HEK293 (cell line): ENCODE results near the gene F10.

ENCODE experiments used
- CTCF ChIA-PET: fragments of 350-600 bp; formaldehyde crosslinking; extraction: SDS; loops from one replicate; lab custom pipeline; 2021; ENCODE audit warnings: antibody characterized with exemption; lab: Yijun Ruan, JAX
- POLR2A ChIA-PET: fragments of 300-600 bp; formaldehyde crosslinking; extraction: SDS; loops from one replicate; lab custom pipeline; 2020; ENCODE audit warnings: antibody characterized with exemption, inconsistent platforms; lab: Yijun Ruan, JAX
- H3K27ac ChIP-seq: fragments of 200-500 bp; sonication (Bioruptor generic); 2 replicates; pipeline ENCODE4 v1.5.1; 2014; ENCODE audit warnings: low read depth, low read length, control low read depth, inconsistent platforms; ENCODE audit errors: extremely low read depth
- H3K36me3 ChIP-seq, 2 experiments: fragments of 200-500 bp in 1 of 2; sonication (Bioruptor generic) in 1 of 2; 1 replicate in 1 of 2; 2 replicates in 1 of 2; pipeline ENCODE4 v1.5.1; 2014 to 2017; ENCODE audit warnings: inconsistent platforms in 2 of 2, low read length in 2 of 2; ENCODE audit not compliant: control insufficient read depth in 2 of 2, insufficient read depth in 1 of 2
- H3K4me1 ChIP-seq: fragments of 200-500 bp; sonication (Bioruptor generic); 2 replicates; pipeline ENCODE4 v1.5.1; 2014; ENCODE audit warnings: mild to moderate bottlenecking, low read length, inconsistent platforms; ENCODE audit not compliant: control insufficient read depth, insufficient read depth
- H3K4me3 ChIP-seq: 2 replicates; pipeline ENCODE4 v1.5.1; 2011; ENCODE audit warnings: low read depth, mild to moderate bottlenecking, control low read depth, low read length, moderate library complexity
- H3K9me3 ChIP-seq: fragments of 200-500 bp; sonication (Bioruptor generic); 2 replicates; pipeline ENCODE4 v1.5.1; 2014; ENCODE audit warnings: low read depth, low read length, inconsistent platforms; ENCODE audit not compliant: control insufficient read depth, insufficient read depth
- PRDM4 ChIP-seq: fragments of 450-650 bp; formaldehyde crosslinking; IDR thresholded peaks from 2 replicates; pipeline ENCODE4 v1.5.1; 2017; ENCODE audit warnings: missing biosample characterization, missing genetic modification characterization
- SCRT1 ChIP-seq: fragments of 450-650 bp; formaldehyde crosslinking; IDR thresholded peaks from 2 replicates; pipeline ENCODE4 v1.5.1; 2016; ENCODE audit warnings: missing biosample characterization, missing genetic modification characterization, borderline replicate concordance
- SP2 ChIP-seq: fragments of 450-650 bp; formaldehyde crosslinking; IDR thresholded peaks from 2 replicates; pipeline ENCODE4 v1.5.1; 2016; ENCODE audit warnings: missing biosample characterization, missing genetic modification characterization
- ZBTB21 ChIP-seq: fragments of 450-650 bp; formaldehyde crosslinking; IDR thresholded peaks from 2 replicates; pipeline ENCODE4 v1.5.1; 2017; ENCODE audit warnings: missing biosample characterization, missing genetic modification characterization
- ZNF112 ChIP-seq: fragments of 450-650 bp; formaldehyde crosslinking; IDR thresholded peaks from 2 replicates; pipeline ENCODE4 v1.5.0; 2017; ENCODE audit warnings: missing biosample characterization, missing genetic modification characterization
- ZNF132 ChIP-seq: fragments of 450-650 bp; formaldehyde crosslinking; IDR thresholded peaks from 2 replicates; pipeline ENCODE4 v1.5.1; 2017; ENCODE audit warnings: missing biosample characterization, missing genetic modification characterization, borderline replicate concordance
- ZNF138 ChIP-seq: fragments of 450-650 bp; formaldehyde crosslinking; IDR thresholded peaks from 2 replicates; pipeline ENCODE4 v1.5.1; 2016; ENCODE audit warnings: missing biosample characterization, missing genetic modification characterization, borderline replicate concordance
- ZNF146 ChIP-seq: fragments of 450-650 bp; formaldehyde crosslinking; IDR thresholded peaks from 2 replicates; pipeline ENCODE4 v1.5.1; 2016; ENCODE audit warnings: missing biosample characterization, missing genetic modification characterization
- ZNF18 ChIP-seq: fragments of 450-650 bp; formaldehyde crosslinking; IDR thresholded peaks from 2 replicates; pipeline ENCODE4 v1.5.1; 2016; ENCODE audit warnings: missing biosample characterization, missing genetic modification characterization
- ZNF2 ChIP-seq: fragments of 450-650 bp; formaldehyde crosslinking; IDR thresholded peaks from 2 replicates; pipeline ENCODE4 v1.5.1; 2016; ENCODE audit warnings: missing biosample characterization, missing genetic modification characterization
- ZNF324 ChIP-seq: fragments of 450-650 bp; formaldehyde crosslinking; IDR thresholded peaks from 2 replicates; pipeline ENCODE4 v1.5.1; 2016; ENCODE audit warnings: missing biosample characterization, missing genetic modification characterization
- ZNF510 ChIP-seq: fragments of 450-650 bp; formaldehyde crosslinking; IDR thresholded peaks from 2 replicates; pipeline ENCODE4 v1.5.1; 2018; ENCODE audit warnings: mild to moderate bottlenecking, missing genetic modification characterization, missing biosample characterization; ENCODE audit not compliant: insufficient replicate concordance
- ZNF585B ChIP-seq: fragments of 450-650 bp; formaldehyde crosslinking; IDR thresholded peaks from 2 replicates; pipeline ENCODE4 v1.5.1; 2016; ENCODE audit warnings: missing biosample characterization, missing genetic modification characterization
- ZNF626 ChIP-seq: fragments of 450-650 bp; sonication (Bioruptor Pico); formaldehyde crosslinking; IDR thresholded peaks from 2 replicates; pipeline ENCODE4 v1.5.1; 2018; ENCODE audit warnings: missing biosample characterization, missing genetic modification characterization, inconsistent platforms
- ZNF704 ChIP-seq: fragments of 450-650 bp; formaldehyde crosslinking; IDR thresholded peaks from 2 replicates; pipeline ENCODE4 v1.5.1; 2016; ENCODE audit warnings: missing biosample characterization, missing genetic modification characterization
- ZSCAN4 ChIP-seq: fragments of 450-650 bp; formaldehyde crosslinking; IDR thresholded peaks from 2 replicates; pipeline ENCODE4 v1.5.1; 2017; ENCODE audit warnings: missing biosample characterization, missing genetic modification characterization
- TF ChIP-seq, protein P1 (sequence below): fragments of 450-650 bp; formaldehyde crosslinking; IDR thresholded peaks from 2 replicates; pipeline ENCODE4 v1.5.1; 2017; ENCODE audit warnings: missing biosample characterization, missing genetic modification characterization
- TF ChIP-seq, protein P2 (sequence below): fragments of 450-650 bp; formaldehyde crosslinking; IDR thresholded peaks from 2 replicates; pipeline ENCODE4 v1.5.1; 2016; ENCODE audit warnings: missing biosample characterization, missing genetic modification characterization

The F10 gene

GRCh38 chr13:113096052-113096744 lies 26.4 kb upstream of the F10 start:
- no peak overlapping the region for H3K4me3 ChIP-seq
- no peaks in the 10 kb centered on the region for H3K4me1 ChIP-seq
- POLR2A ChIA-PET: no interaction called here
- TF ChIP-seq, protein P1, sequence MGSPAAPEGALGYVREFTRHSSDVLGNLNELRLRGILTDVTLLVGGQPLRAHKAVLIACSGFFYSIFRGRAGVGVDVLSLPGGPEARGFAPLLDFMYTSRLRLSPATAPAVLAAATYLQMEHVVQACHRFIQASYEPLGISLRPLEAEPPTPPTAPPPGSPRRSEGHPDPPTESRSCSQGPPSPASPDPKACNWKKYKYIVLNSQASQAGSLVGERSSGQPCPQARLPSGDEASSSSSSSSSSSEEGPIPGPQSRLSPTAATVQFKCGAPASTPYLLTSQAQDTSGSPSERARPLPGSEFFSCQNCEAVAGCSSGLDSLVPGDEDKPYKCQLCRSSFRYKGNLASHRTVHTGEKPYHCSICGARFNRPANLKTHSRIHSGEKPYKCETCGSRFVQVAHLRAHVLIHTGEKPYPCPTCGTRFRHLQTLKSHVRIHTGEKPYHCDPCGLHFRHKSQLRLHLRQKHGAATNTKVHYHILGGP (tag by site-specific recombination): no peak
- no peak for TF ChIP-seq ZNF112 (tag by site-specific recombination)
- TF ChIP-seq ZNF18: no peak
- no peak for TF ChIP-seq ZNF585B
- TF ChIP-seq ZBTB21 (tag by site-specific recombination): no peak
- TF ChIP-seq ZNF138 (tag by site-specific recombination): no peak
- TF ChIP-seq ZNF626 (tag by site-specific recombination): no peak
- TF ChIP-seq, all 188 proteins: peak for 0
- no peaks in the 10 kb centered on the region for H3K9me3 ChIP-seq
- no peak overlapping the region for H3K27ac ChIP-seq
- H3K36me3 ChIP-seq: no peaks in the 10 kb centered on the region
- CTCF ChIA-PET: interaction anchor here (0.5 kb wide), 1 partner anchor 78 kb away, joined by 4 read pairs; no protein-coding TSS in a partner anchor

- TF ChIP-seq ZNF132 (no peak), PRDM4 (tag by site-specific recombination) (no peak), ZNF2 (tag by site-specific recombination) (no peak), ZNF510 (tag by site-specific recombination) (no peak), SCRT1 (tag by site-specific recombination) (no peak), ZSCAN4 (tag by site-specific recombination) (no peak), ZNF324 (tag by site-specific recombination) (no peak), ZNF704 (no peak), ZNF18 (no peak), SP2 (tag by site-specific recombination) (no peak), ZNF146 (tag by site-specific recombination) (no peak)
- TF ChIP-seq, protein P2, sequence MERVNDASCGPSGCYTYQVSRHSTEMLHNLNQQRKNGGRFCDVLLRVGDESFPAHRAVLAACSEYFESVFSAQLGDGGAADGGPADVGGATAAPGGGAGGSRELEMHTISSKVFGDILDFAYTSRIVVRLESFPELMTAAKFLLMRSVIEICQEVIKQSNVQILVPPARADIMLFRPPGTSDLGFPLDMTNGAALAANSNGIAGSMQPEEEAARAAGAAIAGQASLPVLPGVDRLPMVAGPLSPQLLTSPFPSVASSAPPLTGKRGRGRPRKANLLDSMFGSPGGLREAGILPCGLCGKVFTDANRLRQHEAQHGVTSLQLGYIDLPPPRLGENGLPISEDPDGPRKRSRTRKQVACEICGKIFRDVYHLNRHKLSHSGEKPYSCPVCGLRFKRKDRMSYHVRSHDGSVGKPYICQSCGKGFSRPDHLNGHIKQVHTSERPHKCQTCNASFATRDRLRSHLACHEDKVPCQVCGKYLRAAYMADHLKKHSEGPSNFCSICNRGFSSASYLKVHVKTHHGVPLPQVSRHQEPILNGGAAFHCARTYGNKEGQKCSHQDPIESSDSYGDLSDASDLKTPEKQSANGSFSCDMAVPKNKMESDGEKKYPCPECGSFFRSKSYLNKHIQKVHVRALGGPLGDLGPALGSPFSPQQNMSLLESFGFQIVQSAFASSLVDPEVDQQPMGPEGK (tag by site-specific recombination): no peak
- H3K4me1 ChIP-seq: no peaks in the 10 kb centered on the region
- H3K4me3 ChIP-seq: no peak overlapping the region
- H3K27ac ChIP-seq: no peak overlapping the region
- ChIA-PET CTCF (interaction anchor here (0.5 kb wide), 1 partner anchor 77 kb away, joined by 4 read pairs; no protein-coding TSS in a partner anchor), POLR2A (no interaction called here)
- H3K36me3 ChIP-seq: no peaks in the 10 kb centered on the region
- H3K9me3 ChIP-seq: no peaks in the 10 kb centered on the region
Measured at GRCh38 chr13:113096745-113097305, 25.8 kb upstream of the F10 start.
